ENCODE data around the gene PCDH9. TPM values are rescaled to one million over a fixed set of nuclear protein-coding genes. Genes with fewer than 3 reads are reported as not detected.

Gene PCDH9
- total RNA-seq, 6 donors from 2014 or later: 3.1 to 19.4 (median 7.8) TPM

GRCh38 chr13:67070306-67070705, 159.8 kb downstream of the PCDH9 start:
- Histone ChIP-seq H3K4me1 (no peaks in the 10 kb centered on the region), H3K4me3 (no peak overlapping the region), H3K27ac (no peak overlapping the region), H3K9me3 (no peaks in the 10 kb centered on the region), H3K36me3 (no peaks in the 10 kb centered on the region), H3K27me3 (no peaks in the 10 kb centered on the region)
- no peak for TF ChIP-seq EP300 (IDR thresholded peaks at IDR 0.05)
- TF ChIP-seq, protein P1, sequence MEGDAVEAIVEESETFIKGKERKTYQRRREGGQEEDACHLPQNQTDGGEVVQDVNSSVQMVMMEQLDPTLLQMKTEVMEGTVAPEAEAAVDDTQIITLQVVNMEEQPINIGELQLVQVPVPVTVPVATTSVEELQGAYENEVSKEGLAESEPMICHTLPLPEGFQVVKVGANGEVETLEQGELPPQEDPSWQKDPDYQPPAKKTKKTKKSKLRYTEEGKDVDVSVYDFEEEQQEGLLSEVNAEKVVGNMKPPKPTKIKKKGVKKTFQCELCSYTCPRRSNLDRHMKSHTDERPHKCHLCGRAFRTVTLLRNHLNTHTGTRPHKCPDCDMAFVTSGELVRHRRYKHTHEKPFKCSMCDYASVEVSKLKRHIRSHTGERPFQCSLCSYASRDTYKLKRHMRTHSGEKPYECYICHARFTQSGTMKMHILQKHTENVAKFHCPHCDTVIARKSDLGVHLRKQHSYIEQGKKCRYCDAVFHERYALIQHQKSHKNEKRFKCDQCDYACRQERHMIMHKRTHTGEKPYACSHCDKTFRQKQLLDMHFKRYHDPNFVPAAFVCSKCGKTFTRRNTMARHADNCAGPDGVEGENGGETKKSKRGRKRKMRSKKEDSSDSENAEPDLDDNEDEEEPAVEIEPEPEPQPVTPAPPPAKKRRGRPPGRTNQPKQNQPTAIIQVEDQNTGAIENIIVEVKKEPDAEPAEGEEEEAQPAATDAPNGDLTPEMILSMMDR (IDR thresholded peaks at IDR 0.05): no peak
- TF ChIP-seq POLR2AphosphoS5 (IDR thresholded peaks at IDR 0.05): no peak
- no peak for TF ChIP-seq POLR2A (IDR thresholded peaks at IDR 0.05)
- ATAC-seq (ENCODE audit: low FRiP score in 2 of 2) (no peak), DNase-seq (no peak)

DNA sequence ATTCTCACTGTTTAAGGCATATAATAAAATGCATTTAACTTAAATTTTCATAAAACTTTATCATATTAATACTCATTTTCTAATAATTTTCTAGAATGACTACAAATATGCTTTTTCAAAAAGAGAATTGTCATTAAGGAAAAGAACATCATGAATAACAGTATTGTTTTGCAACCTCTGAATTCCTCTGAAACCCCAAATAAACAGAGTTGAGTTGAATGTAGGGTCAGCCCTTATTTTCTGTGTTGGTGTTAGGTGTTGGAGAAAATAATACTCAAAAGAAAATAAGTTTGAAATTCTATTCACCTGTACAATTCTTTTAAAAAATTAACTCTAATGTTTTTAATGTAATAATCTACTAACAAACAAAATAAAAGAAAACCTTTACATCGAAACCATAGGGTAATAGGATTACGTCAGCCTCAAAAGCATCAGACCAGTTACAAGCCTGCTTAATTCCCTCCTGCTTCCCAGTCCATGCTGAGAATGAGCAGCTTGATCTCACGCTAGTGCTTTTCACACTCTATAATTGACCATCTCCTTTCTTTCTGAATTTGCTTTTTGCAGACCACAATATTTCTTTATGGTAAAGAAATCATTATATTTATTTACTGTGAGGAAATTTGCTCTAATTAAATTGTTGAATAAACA, 160.9 kb downstream of the PCDH9 start:
- Histone ChIP-seq H3K27ac (no peak overlapping the region), H3K27me3 (no peaks in the 10 kb centered on the region), H3K36me3 (no peaks in the 10 kb centered on the region), H3K9me3 (no peaks in the 10 kb centered on the region), H3K4me3 (no peak overlapping the region), H3K4me1 (no peaks in the 10 kb centered on the region)
- WGBS, 2 donors: 91 to 92% methylated on average over 3 of the region's 3 CpGs
- TF ChIP-seq POLR2A (IDR thresholded peaks at IDR 0.05) (no peak), EP300 (IDR thresholded peaks at IDR 0.05) (no peak), POLR2AphosphoS5 (IDR thresholded peaks at IDR 0.05) (no peak)
- TF ChIP-seq, protein P1 (IDR thresholded peaks at IDR 0.05): no peak
- no peak for DNase-seq
- ATAC-seq (ENCODE audit: low FRiP score in 2 of 2): no peak

- Histone ChIP-seq H3K36me3 (no peaks in the 10 kb centered on the region), H3K4me3 (no peak overlapping the region), H3K4me1 (no peaks in the 10 kb centered on the region), H3K27me3 (no peaks in the 10 kb centered on the region), H3K27ac (no peak overlapping the region), H3K9me3 (no peaks in the 10 kb centered on the region)
- TF ChIP-seq, protein P1 (IDR thresholded peaks at IDR 0.05): no peak
- TF ChIP-seq EP300 (IDR thresholded peaks at IDR 0.05) (no peak), POLR2AphosphoS5 (IDR thresholded peaks at IDR 0.05) (no peak), POLR2A (IDR thresholded peaks at IDR 0.05) (no peak)
- WGBS, 2 donors: 83 to 85% methylated on average over 2 of the region's 2 CpGs
- no peak for DNase-seq
- ATAC-seq (ENCODE audit: low FRiP score in 2 of 2): no peak
These were observed 165.2 kb downstream of the PCDH9 start for GRCh38 chr13:67064920-67065319.

DNA sequence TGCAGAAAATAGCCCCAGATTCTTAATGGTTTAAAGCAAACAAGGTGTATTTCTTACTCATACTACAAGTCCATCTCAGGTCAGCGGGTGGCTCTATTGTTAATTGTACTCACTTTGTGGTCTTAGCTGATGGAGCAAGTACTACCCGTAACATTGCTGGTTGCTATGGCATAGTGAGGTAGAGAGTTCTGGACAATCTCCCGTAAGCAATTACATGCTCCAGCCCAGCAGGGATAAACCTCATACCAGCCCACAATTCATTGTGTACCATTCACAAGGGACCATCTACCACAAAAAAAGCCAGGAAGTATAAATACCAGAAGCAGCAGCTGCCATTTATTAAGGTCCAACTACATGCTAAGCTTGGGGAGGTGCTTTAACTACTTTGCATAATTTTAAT, 167.1 kb downstream of the PCDH9 start:
- 89 to 90% methylated on average over 3 of the region's 3 CpGs for WGBS, 2 donors
- Histone ChIP-seq H3K4me3 (no peak overlapping the region), H3K36me3 (no peaks in the 10 kb centered on the region), H3K9me3 (no peaks in the 10 kb centered on the region), H3K4me1 (no peaks in the 10 kb centered on the region), H3K27ac (no peak overlapping the region), H3K27me3 (no peaks in the 10 kb centered on the region)
- DNase-seq: no peak
- TF ChIP-seq EP300 (IDR thresholded peaks at IDR 0.05) (no peak), POLR2AphosphoS5 (IDR thresholded peaks at IDR 0.05) (no peak), POLR2A (IDR thresholded peaks at IDR 0.05) (no peak)
- TF ChIP-seq, protein P1 (IDR thresholded peaks at IDR 0.05): no peak
- ATAC-seq (ENCODE audit: low FRiP score in 2 of 2): no peak

- Histone ChIP-seq H3K4me3 (no peak overlapping the region), H3K9me3 (no peaks in the 10 kb centered on the region), H3K27me3 (no peaks in the 10 kb centered on the region), H3K4me1 (no peaks in the 10 kb centered on the region), H3K27ac (no peak overlapping the region), H3K36me3 (no peaks in the 10 kb centered on the region)
- DNase-seq: no peak
- TF ChIP-seq POLR2AphosphoS5 (IDR thresholded peaks at IDR 0.05) (no peak), POLR2A (IDR thresholded peaks at IDR 0.05) (no peak), EP300 (IDR thresholded peaks at IDR 0.05) (no peak)
- TF ChIP-seq, protein P1 (IDR thresholded peaks at IDR 0.05): no peak
- ATAC-seq (ENCODE audit: low FRiP score in 2 of 2): no peak
These were observed 168.0 kb downstream of the PCDH9 start for GRCh38 chr13:67062160-67062559.

Data from upper lobe of left lung (tissue), 6 donors.